ENCODE measurements around the gene RERE. TPM values are rescaled to one million over a fixed set of nuclear protein-coding genes. Genes with fewer than 3 reads are reported as not detected.
A peak's percentile ranks its signal among the peaks of the same experiment; 100 is the strongest.

The RERE gene
- total and polyA plus RNA-seq, 12 donors, result 46.5 to 163 (median 139) TPM

DNA sequence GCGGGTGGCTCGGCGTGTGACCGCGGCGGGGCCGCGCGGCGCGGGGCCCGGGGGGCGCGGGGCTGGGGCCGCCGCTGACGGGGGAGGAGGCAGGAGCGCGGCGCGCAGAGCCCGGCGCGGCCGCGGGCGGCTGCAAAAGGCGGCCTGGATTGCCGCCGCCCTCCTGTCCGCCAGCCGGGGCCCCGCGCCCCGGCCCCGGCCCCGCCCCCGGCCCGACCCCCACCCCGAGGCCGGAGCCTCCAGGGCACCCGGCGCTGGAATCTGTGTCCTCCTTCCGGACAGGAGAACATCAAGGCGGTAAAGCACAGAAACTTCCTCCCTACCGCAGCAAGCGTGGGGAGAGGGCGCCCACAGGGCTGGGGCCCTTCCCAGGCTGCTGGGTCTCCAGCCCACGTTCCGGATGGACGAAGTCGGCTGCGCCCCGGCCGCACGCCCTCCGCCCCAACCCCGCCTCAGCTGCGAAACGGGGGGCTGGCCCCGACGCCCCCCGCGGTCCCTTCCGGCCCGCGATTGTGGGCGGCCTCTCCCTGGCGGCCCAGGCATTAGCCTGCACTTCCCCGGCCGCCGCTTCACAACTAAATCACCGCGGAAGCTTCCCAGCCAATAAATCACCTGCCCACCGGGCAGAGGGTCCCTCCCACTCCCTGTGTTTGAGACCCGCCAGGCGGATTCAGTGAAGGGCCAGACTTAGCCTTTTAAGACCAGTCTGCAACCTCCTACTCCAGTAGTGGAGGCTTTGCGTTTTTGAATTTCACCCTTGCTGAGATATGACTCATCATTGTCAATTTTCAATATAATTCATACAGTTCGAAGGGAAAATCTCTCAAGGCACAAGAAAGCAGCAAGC, 393.5 kb downstream of the RERE start:
- Histone ChIP-seq H3K27me3 (no peaks in the 10 kb centered on the region), H3K4me3 (peak overlapping the region; percentile 67 to 88 (median 83)), H3K9me3 (no peaks in the 10 kb centered on the region), H3K36me3 (peaks cover 0 to 29% (median 0%) of the 10 kb centered on the region in 9 donors), H3K4me1 (peaks cover 7 to 85% (median 65%) of the 10 kb centered on the region in 9 donors), H3K27ac (peak overlapping the region; percentile 95 to 99 (median 98))
- TF ChIP-seq, protein P1, sequence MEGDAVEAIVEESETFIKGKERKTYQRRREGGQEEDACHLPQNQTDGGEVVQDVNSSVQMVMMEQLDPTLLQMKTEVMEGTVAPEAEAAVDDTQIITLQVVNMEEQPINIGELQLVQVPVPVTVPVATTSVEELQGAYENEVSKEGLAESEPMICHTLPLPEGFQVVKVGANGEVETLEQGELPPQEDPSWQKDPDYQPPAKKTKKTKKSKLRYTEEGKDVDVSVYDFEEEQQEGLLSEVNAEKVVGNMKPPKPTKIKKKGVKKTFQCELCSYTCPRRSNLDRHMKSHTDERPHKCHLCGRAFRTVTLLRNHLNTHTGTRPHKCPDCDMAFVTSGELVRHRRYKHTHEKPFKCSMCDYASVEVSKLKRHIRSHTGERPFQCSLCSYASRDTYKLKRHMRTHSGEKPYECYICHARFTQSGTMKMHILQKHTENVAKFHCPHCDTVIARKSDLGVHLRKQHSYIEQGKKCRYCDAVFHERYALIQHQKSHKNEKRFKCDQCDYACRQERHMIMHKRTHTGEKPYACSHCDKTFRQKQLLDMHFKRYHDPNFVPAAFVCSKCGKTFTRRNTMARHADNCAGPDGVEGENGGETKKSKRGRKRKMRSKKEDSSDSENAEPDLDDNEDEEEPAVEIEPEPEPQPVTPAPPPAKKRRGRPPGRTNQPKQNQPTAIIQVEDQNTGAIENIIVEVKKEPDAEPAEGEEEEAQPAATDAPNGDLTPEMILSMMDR (IDR thresholded peaks at IDR 0.05), result peak in 4 of 9 donors; percentile 13 to 28 (median 20)
- intact Hi-C loops (cut with DNase I), result loop anchor here in 7 of 10 donors (2.0 to 10.0 kb wide), 7 partner anchors 15 to 281 kb away; no protein-coding TSS in a partner anchor
- peak; percentile 43 to 63 (median 58) for ATAC-seq
- WGBS, 2 donors, result 1% methylated on average over 45 to 79 of the region's 79 CpGs
- DNase-seq, result peak; percentile 54 to 60

DNA sequence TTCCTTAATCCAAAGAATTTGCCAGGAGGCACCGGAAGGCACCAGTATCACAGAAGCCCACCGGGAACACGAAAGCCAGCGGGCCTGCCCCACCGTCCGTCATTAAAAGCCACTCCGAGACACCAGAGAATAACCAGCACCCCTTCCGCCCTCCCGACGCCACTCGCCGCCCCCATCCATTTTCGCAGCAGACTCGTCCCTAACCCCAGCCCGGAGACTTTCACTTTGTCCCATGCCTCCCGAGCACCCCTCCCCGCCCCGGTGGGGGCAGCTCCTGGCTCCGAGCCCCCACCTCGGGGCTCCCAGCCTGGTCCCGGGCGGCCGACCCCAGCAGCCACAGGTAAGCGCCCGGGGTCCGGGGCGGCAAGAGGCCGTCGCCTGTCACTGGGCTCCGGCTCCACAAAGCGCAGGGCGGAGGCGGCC, 394.2 kb downstream of the RERE start:
- intact Hi-C loops (cut with DNase I), result loop anchor here in 7 of 10 donors (2.0 to 10.0 kb wide), 7 partner anchors 14 to 282 kb away; no protein-coding TSS in a partner anchor
- H3K27me3 ChIP-seq, result no peaks in the 10 kb centered on the region
- peak overlapping the region; percentile 67 to 88 (median 83) for H3K4me3 ChIP-seq
- H3K36me3 ChIP-seq, result peaks cover 0 to 35% (median 0%) of the 10 kb centered on the region in 9 donors
- peak overlapping the region; percentile 95 to 99 (median 98) for H3K27ac ChIP-seq
- WGBS, 2 donors, result 0% methylated on average over 31 to 33 of the region's 33 CpGs
- TF ChIP-seq, protein P1 (IDR thresholded peaks at IDR 0.05), result no peak
- peaks cover 7 to 85% (median 65%) of the 10 kb centered on the region in 9 donors for H3K4me1 ChIP-seq
- DNase-seq (peak in 1 of 2 donors; percentile 38), ATAC-seq (peak; percentile 3 to 39 (median 14))
- no peaks in the 10 kb centered on the region for H3K9me3 ChIP-seq

DNA sequence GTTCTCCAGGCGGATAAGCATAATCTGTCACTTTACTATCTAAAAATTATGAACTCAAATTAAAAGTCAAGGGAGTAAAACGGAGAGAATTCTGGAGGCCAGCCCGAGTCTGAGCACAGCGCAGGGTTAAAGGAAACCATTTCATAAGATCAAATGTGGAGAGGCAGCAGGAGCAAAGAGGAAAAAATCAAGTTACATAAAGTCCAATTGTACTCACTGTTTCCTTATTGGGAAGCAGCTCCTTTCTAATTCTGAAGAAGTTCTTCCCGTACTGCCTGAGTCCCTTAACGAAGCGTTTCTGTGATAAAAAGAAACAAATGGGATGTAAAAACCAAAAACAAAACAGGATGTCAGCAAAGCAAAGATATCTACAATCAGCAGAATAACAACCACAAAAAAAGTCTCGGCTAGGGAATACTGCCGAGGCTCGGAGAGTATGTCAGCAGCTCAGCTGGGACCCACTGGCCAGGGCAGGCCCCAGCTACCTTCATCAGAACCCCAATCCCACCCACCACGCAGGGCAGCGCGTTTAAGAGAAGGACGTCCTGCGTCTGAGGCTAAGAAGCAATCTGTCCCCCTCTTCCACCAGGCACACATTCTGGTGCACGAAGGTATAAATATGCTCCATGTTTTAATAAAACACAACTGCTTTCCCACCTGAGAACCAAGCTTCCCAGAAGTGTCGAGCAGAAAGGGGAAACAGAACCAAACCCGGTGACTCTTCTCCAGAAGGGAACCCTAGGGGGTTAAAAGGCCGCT, 394.8 kb downstream of the RERE start:
- ATAC-seq (peak in 6 of 8 donors; percentile 6 to 52 (median 41)), DNase-seq (peak in 1 of 2 donors; percentile 33)
- Histone ChIP-seq H3K36me3 (peaks cover 0 to 40% (median 0%) of the 10 kb centered on the region in 9 donors), H3K27ac (peak overlapping the region; percentile 95 to 99 (median 98)), H3K4me3 (peak overlapping the region; percentile 67 to 88 (median 83)), H3K9me3 (no peaks in the 10 kb centered on the region), H3K27me3 (no peaks in the 10 kb centered on the region), H3K4me1 (peaks cover 10 to 85% (median 71%) of the 10 kb centered on the region in 9 donors)
- 1% methylated on average over 19 of the region's 19 CpGs for WGBS, 2 donors
- TF ChIP-seq, protein P1 (IDR thresholded peaks at IDR 0.05), result no peak
- intact Hi-C loops (cut with DNase I), result loop anchor here in 7 of 10 donors (2.0 to 10.0 kb wide), 7 partner anchors 14 to 282 kb away; no protein-coding TSS in a partner anchor

DNA sequence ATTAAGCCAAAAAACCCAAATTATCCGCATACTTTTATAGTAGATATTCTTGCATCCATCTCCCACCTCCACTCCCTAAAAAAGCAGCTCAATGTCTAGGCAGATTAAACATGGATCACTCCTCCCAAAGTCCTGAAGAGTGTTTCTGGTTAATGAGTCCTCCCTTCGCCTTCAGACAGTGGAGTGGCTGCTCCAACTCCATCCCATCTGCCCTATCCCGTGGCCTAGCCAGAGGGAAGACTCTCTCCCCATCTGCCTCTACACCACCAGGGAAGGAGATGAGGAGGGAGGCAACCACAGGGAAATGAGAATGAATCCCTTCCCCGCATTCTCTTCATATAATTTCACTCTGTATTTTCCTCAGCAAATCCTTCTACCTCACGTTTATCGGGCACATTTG, 395.7 kb downstream of the RERE start:
- Histone ChIP-seq H3K27ac (peak overlapping the region; percentile 95 to 99 (median 98)), H3K27me3 (no peaks in the 10 kb centered on the region), H3K36me3 (peaks cover 0 to 50% (median 0%) of the 10 kb centered on the region in 9 donors), H3K9me3 (no peaks in the 10 kb centered on the region), H3K4me3 (peak overlapping the region; percentile 67 to 88 (median 83)), H3K4me1 (peaks cover 12 to 86% (median 77%) of the 10 kb centered on the region in 9 donors)
- TF ChIP-seq, protein P1 (IDR thresholded peaks at IDR 0.05), result no peak
- intact Hi-C loops (cut with DNase I), result loop anchor here in 7 of 10 donors (1.0 to 10.0 kb wide), 8 partner anchors 13 to 283 kb away; no protein-coding TSS in a partner anchor
- no peak for DNase-seq
- peak in 4 of 8 donors; percentile 39 to 51 (median 46) for ATAC-seq
- WGBS, 2 donors, result 32 to 35% methylated on average over 6 of the region's 6 CpGs
